Bronchial epithelial cell (primary cell): ENCODE data around the gene UBE2E3. TPM values are rescaled to one million over a fixed set of nuclear protein-coding genes. Genes with fewer than 3 reads are reported as not detected.

ENCODE experiments used
- DNase-seq: peaks from one replicate; pipeline ENCODE4 v3.0.0-alpha.2; 2010; ENCODE audit warnings: low read depth
- FAIRE-seq: peaks from 2 replicates; lab custom pipeline; 2011; peaks lifted over from hg19 to GRCh38; lab: Jason Lieb, UNC
- H3K27me3 ChIP-seq: 2 replicates; pipeline ENCODE4 v1.5.1; 2011; ENCODE audit warnings: low read length; ENCODE audit not compliant: control insufficient read depth, insufficient read depth
- H3K36me3 ChIP-seq: 2 replicates; pipeline ENCODE4 v1.5.1; 2011; ENCODE audit warnings: low read length; ENCODE audit not compliant: control insufficient read depth, insufficient read depth
- H3K4me3 ChIP-seq: 2 replicates; pipeline ENCODE4 v1.5.1; 2011; ENCODE audit warnings: mild to moderate bottlenecking, low read depth, low read length, control low read depth
- total RNA-seq: library from RNA; depleted of rRNA; stranded (reverse); fragments of >200 nt; gene quantifications from 2 replicates; pipeline ENCODE4 v1.2.1, GENCODE V29; 2014
- TF ChIP-seq, protein P1 (sequence below): IDR thresholded peaks from 2 replicates; pipeline ENCODE4 v1.5.1; 2011; ENCODE audit warnings: mild to moderate bottlenecking, moderate library complexity, low read length, control low read depth, inconsistent platforms; ENCODE audit not compliant: insufficient read depth, severe bottlenecking

Gene UBE2E3
- total RNA-seq, 1 donor from 2014 or later: 27.4 TPM

DNA sequence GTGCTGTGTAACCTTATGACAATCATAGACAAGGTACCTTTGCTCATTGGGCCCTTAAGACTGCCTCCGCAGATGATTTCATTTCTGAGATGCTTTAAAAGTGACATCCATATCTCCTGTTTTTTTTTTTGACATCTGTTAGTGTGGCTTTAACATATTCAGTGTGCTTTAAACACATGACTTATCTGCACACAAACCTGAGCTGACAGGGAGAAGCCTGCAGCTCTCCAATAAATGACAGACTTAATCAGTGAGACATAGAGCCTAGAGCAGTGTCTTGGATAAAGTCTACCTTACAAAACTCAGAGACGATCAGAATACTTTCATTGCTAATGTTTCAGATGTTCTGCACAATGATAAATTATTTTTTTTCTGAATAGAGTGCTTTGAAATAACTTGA lies 130.7 kb downstream of the UBE2E3 start:
- TF ChIP-seq, protein P1, sequence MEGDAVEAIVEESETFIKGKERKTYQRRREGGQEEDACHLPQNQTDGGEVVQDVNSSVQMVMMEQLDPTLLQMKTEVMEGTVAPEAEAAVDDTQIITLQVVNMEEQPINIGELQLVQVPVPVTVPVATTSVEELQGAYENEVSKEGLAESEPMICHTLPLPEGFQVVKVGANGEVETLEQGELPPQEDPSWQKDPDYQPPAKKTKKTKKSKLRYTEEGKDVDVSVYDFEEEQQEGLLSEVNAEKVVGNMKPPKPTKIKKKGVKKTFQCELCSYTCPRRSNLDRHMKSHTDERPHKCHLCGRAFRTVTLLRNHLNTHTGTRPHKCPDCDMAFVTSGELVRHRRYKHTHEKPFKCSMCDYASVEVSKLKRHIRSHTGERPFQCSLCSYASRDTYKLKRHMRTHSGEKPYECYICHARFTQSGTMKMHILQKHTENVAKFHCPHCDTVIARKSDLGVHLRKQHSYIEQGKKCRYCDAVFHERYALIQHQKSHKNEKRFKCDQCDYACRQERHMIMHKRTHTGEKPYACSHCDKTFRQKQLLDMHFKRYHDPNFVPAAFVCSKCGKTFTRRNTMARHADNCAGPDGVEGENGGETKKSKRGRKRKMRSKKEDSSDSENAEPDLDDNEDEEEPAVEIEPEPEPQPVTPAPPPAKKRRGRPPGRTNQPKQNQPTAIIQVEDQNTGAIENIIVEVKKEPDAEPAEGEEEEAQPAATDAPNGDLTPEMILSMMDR: no peak
- DNase-seq (no peak), FAIRE-seq (no peak)
- Histone ChIP-seq H3K27me3 (no peaks in the 10 kb centered on the region), H3K4me3 (no peak overlapping the region), H3K36me3 (no peaks in the 10 kb centered on the region)

DNA sequence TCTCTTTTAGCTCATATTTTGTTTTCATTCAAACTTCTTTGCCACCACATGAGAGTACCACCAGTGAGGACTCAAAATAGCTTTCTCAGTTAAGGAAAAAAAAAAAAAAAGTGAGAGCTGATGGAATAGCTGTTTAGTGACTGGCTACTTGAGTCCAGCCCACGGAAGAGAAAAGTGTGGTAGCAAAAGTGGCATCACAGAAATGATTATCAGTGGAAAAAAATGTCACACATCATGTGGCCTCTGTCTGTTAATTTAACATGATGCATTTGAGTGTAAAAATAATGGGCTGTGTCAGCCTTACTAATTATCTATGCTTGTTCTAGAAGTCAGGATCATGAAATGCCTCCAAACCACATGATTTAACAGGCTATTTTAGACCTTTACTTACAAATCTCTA lies 132.5 kb downstream of the UBE2E3 start:
- Histone ChIP-seq H3K4me3 (no peak overlapping the region), H3K27me3 (no peaks in the 10 kb centered on the region), H3K36me3 (no peaks in the 10 kb centered on the region)
- TF ChIP-seq, protein P1: no peak
- FAIRE-seq (no peak), DNase-seq (no peak)
